H9 (cell line): Measurements from ENCODE around the gene TNFAIP3. TPM values are rescaled to one million over a fixed set of nuclear protein-coding genes. Genes with fewer than 3 reads are reported as not detected.

ENCODE experiments used
- DNase-seq: peaks from one replicate; pipeline ENCODE4 v3.0.0-alpha.2; 2017
- H2AFZ ChIP-seq: one replicate; pipeline ENCODE4 v1.6.1; 2013; ENCODE audit warnings: mild to moderate bottlenecking, low read length, control low read depth, moderate library complexity
- H2AK5ac ChIP-seq: 2 replicates; pipeline ENCODE4 v1.6.1; 2013; ENCODE audit warnings: low read length, control low read depth, mixed read lengths; ENCODE audit not compliant: insufficient read length
- H2BK120ac ChIP-seq: one replicate; pipeline ENCODE4 v1.6.1; 2013; ENCODE audit warnings: low read depth, mild to moderate bottlenecking, low read length, control low read depth, inconsistent platforms; ENCODE audit not compliant: poor library complexity, severe bottlenecking
- H2BK12ac ChIP-seq: 2 replicates; pipeline ENCODE4 v1.6.1; 2013; ENCODE audit warnings: low read length, control low read depth, mixed read lengths, low read depth; ENCODE audit not compliant: insufficient read length
- H2BK15ac ChIP-seq: 2 replicates; pipeline ENCODE4 v1.6.1; 2013; ENCODE audit warnings: low read depth, low read length, control low read depth
- H2BK20ac ChIP-seq: one replicate; pipeline ENCODE4 v1.6.1; 2013; ENCODE audit warnings: low read depth, mild to moderate bottlenecking, low read length, control low read depth, inconsistent platforms; ENCODE audit not compliant: poor library complexity, severe bottlenecking
- H2BK5ac ChIP-seq: 2 replicates; pipeline ENCODE4 v1.6.1; 2013; ENCODE audit warnings: low read length, control low read depth, mixed read lengths; ENCODE audit not compliant: insufficient read length
- H3K14ac ChIP-seq: 2 replicates; pipeline ENCODE4 v1.6.1; 2013; ENCODE audit warnings: low read length, control low read depth; ENCODE audit not compliant: insufficient read depth
- H3K18ac ChIP-seq: 2 replicates; pipeline ENCODE4 v1.6.1; 2013; ENCODE audit warnings: low read depth, mild to moderate bottlenecking, mixed read lengths, low read length, control low read depth; ENCODE audit not compliant: insufficient read length
- H3K23ac ChIP-seq: 2 replicates; pipeline ENCODE4 v1.6.1; 2013; ENCODE audit warnings: low read length, control low read depth, mixed read lengths, low read depth; ENCODE audit not compliant: insufficient read length
- H3K23me2 ChIP-seq: 2 replicates; pipeline ENCODE4 v1.6.1; 2013; ENCODE audit warnings: low read depth, mild to moderate bottlenecking, mixed read lengths, low read length, control low read depth; ENCODE audit not compliant: insufficient read length, poor library complexity, severe bottlenecking
- H3K27ac ChIP-seq: 2 replicates; pipeline ENCODE4 v1.5.1; 2013; ENCODE audit warnings: low read length, control low read depth, mixed read lengths, low read depth; ENCODE audit not compliant: insufficient read length
- H3K27me3 ChIP-seq: 2 replicates; pipeline ENCODE4 v1.6.1; 2013; ENCODE audit warnings: low read length, control low read depth, inconsistent platforms; ENCODE audit not compliant: insufficient read depth
- H3K4ac ChIP-seq: 2 replicates; pipeline ENCODE4 v1.6.1; 2013; ENCODE audit warnings: low read depth, mild to moderate bottlenecking, control low read depth, inconsistent platforms, low read length, moderate library complexity
- H3K4me1 ChIP-seq: 2 replicates; pipeline ENCODE4 v1.6.1; 2013; ENCODE audit warnings: low read length, control low read depth, inconsistent platforms; ENCODE audit not compliant: insufficient read depth
- H3K4me2 ChIP-seq: 2 replicates; pipeline ENCODE4 v1.6.1; 2013; ENCODE audit warnings: low read length, control low read depth, mixed read lengths; ENCODE audit not compliant: insufficient read length, insufficient read depth
- H3K56ac ChIP-seq: 2 replicates; pipeline ENCODE4 v1.6.1; 2013; ENCODE audit warnings: low read depth, mild to moderate bottlenecking, mixed read lengths, low read length, control low read depth; ENCODE audit not compliant: insufficient read length
- H3K79me1 ChIP-seq: 2 replicates; pipeline ENCODE4 v1.6.1; 2013; ENCODE audit warnings: low read depth, mild to moderate bottlenecking, moderate library complexity, low read length, control low read depth, inconsistent platforms; ENCODE audit not compliant: insufficient read depth, poor library complexity, severe bottlenecking
- H3K79me2 ChIP-seq: 2 replicates; pipeline ENCODE4 v1.6.1; 2013; ENCODE audit warnings: low read length, control low read depth, inconsistent platforms; ENCODE audit not compliant: insufficient read depth
- H3K9ac ChIP-seq: 2 replicates; pipeline ENCODE4 v1.6.1; 2013; ENCODE audit warnings: low read length, control low read depth, mixed read lengths; ENCODE audit not compliant: insufficient read length; ENCODE audit errors: extremely low read depth
- H3K9me3 ChIP-seq: one replicate; pipeline ENCODE4 v1.6.1; 2013; ENCODE audit warnings: low read depth, low read length, inconsistent platforms; ENCODE audit not compliant: control insufficient read depth
- H3T11ph ChIP-seq: one replicate; pipeline ENCODE4 v1.6.1; 2013; ENCODE audit warnings: mild to moderate bottlenecking, low read length, control low read depth, inconsistent platforms
- H4K20me1 ChIP-seq: one replicate; pipeline ENCODE4 v1.6.1; 2013; ENCODE audit not compliant: control insufficient read depth, insufficient read length, insufficient read depth
- H4K5ac ChIP-seq: 2 replicates; pipeline ENCODE4 v1.6.1; 2013; ENCODE audit warnings: low read depth, mild to moderate bottlenecking, mixed read lengths, low read length, control low read depth; ENCODE audit not compliant: insufficient read length
- H4K8ac ChIP-seq: replicated peaks from 2 replicates; pipeline ENCODE4 v1.6.1; 2013; ENCODE audit warnings: low read length, control low read depth, mixed read lengths, low read depth; ENCODE audit not compliant: insufficient read length
- H4K91ac ChIP-seq: 2 replicates; pipeline ENCODE4 v1.6.1; 2013; ENCODE audit warnings: low read depth, mild to moderate bottlenecking, moderate library complexity, mixed read lengths, low read length, control low read depth; ENCODE audit not compliant: insufficient read length
- H3K27ac Mint-ChIP-seq, 3 experiments: 2 replicates in 2 of 3; 3 replicates in 1 of 3; pipeline ENCODE4 v1.8.0; 2020 to 2021; ENCODE audit warnings: mixed read lengths in 3 of 3, mild to moderate bottlenecking in 1 of 3, moderate library complexity in 1 of 3
- H3K27me3 Mint-ChIP-seq: 2 replicates; pipeline ENCODE4 v1.8.0; 2021; ENCODE audit warnings: low read depth, mild to moderate bottlenecking, moderate library complexity, mixed read lengths
- H3K36me3 Mint-ChIP-seq, 3 experiments: 2 replicates in 2 of 3; 3 replicates in 1 of 3; pipeline ENCODE4 v1.8.0; 2020 to 2021; ENCODE audit warnings: low read depth in 3 of 3, mixed read lengths in 3 of 3; ENCODE audit not compliant: insufficient read depth in 1 of 3
- H3K4me1 Mint-ChIP-seq, 2 experiments: 2 replicates each; pipeline ENCODE4 v1.8.0; 2020; ENCODE audit warnings: mixed read lengths in 2 of 2
- H3K4me3 Mint-ChIP-seq, 2 experiments: 2 replicates in 1 of 2; 3 replicates in 1 of 2; pipeline ENCODE4 v1.8.0; 2020 to 2021; ENCODE audit warnings: mild to moderate bottlenecking in 2 of 2, mixed read lengths in 2 of 2, moderate library complexity in 1 of 2
- H3K9me3 Mint-ChIP-seq, 2 experiments: 2 replicates in 1 of 2; 3 replicates in 1 of 2; pipeline ENCODE4 v1.8.0; 2020; ENCODE audit warnings: mild to moderate bottlenecking in 2 of 2, mixed read lengths in 2 of 2, moderate library complexity in 1 of 2
- WGBS: extraction: QIAGEN DNeasy Blood & Tissue Kit; methylation state at CpG from one replicate; pipeline ENCODE4 v1.1.7; 2013; ENCODE audit warnings: missing lambda C conversion rate, low lambda C conversion rate, mixed read lengths; ENCODE audit not compliant: insufficient read length; ENCODE audit errors: extremely low coverage; 5-methylcytosine and 5-hydroxymethylcytosine counted together
- total RNA-seq: library from RNA; stranded (reverse); gene quantifications from 2 replicates; pipeline ENCODE4 v1.2.1, GENCODE V29; 2021
- TF ChIP-seq, protein P1 (sequence below): fragments of 200-600 bp; sonication (generic); conservative IDR thresholded peaks from 3 replicates; pipeline ENCODE4 v1.8.0; 2021; ENCODE audit warnings: antibody characterized with exemption, mild to moderate bottlenecking

The TNFAIP3 gene
- total RNA-seq, 1 experiment from 2014 or later: 3.7 TPM

- Mint-ChIP-seq H3K9me3 (no peaks in the 10 kb centered on the region), H3K27me3 (peaks cover 3% of the 10 kb centered on the region), H3K36me3 (no peaks in the 10 kb centered on the region), H3K4me1 (no peaks in the 10 kb centered on the region), H3K27ac (no peak overlapping the region), H3K4me3 (no peak overlapping the region)
- Histone ChIP-seq H2BK5ac (no peak overlapping the region), H2BK12ac (no peak overlapping the region), H3K79me2 (no peaks in the 10 kb centered on the region), H3T11ph (no peak overlapping the region), H3K14ac (no peak overlapping the region), H3K4me1 (no peaks in the 10 kb centered on the region), H2AFZ (no peak overlapping the region), H3K4ac (no peak overlapping the region), H4K20me1 (no peaks in the 10 kb centered on the region), H3K56ac (no peak overlapping the region), H3K79me1 (no peaks in the 10 kb centered on the region), H2AK5ac (no peak overlapping the region), H4K8ac (no peak overlapping the region), H2BK120ac (no peak overlapping the region), H3K18ac (no peak overlapping the region), H3K9ac (no peak overlapping the region), H3K27me3 (no peaks in the 10 kb centered on the region), H3K9me3 (no peaks in the 10 kb centered on the region), H3K23ac (no peak overlapping the region), H4K5ac (no peak overlapping the region), H4K91ac (no peak overlapping the region), H3K4me2 (no peak overlapping the region), H3K27ac (no peak overlapping the region), H2BK20ac (no peak overlapping the region), H3K23me2 (no peaks in the 10 kb centered on the region), H2BK15ac (no peak overlapping the region)
- no peak for DNase-seq
- no CpG with 5 or more reads among the region's 2 CpGs for WGBS
- TF ChIP-seq, protein P1, sequence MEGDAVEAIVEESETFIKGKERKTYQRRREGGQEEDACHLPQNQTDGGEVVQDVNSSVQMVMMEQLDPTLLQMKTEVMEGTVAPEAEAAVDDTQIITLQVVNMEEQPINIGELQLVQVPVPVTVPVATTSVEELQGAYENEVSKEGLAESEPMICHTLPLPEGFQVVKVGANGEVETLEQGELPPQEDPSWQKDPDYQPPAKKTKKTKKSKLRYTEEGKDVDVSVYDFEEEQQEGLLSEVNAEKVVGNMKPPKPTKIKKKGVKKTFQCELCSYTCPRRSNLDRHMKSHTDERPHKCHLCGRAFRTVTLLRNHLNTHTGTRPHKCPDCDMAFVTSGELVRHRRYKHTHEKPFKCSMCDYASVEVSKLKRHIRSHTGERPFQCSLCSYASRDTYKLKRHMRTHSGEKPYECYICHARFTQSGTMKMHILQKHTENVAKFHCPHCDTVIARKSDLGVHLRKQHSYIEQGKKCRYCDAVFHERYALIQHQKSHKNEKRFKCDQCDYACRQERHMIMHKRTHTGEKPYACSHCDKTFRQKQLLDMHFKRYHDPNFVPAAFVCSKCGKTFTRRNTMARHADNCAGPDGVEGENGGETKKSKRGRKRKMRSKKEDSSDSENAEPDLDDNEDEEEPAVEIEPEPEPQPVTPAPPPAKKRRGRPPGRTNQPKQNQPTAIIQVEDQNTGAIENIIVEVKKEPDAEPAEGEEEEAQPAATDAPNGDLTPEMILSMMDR: no peak
Observed at GRCh38 chr6:137824896-137825295, 42.2 kb upstream of the TNFAIP3 start.
